Stimulated activated CD4-positive, alpha-beta T cell treated with anti-CD3 and anti-CD28 coated beads, TNF-alpha, amount 100 ng/mL, for 24 hours (primary cell): ENCODE results near the gene PTPRN2.

Experiments used
- DNase-seq, 3 experiments: peaks; one replicate each; pipeline ENCODE4 v3.0.0-alpha.2; 2020; ENCODE audit warnings: low read depth in 3 of 3

Gene PTPRN2

GRCh38 chr7:157646551-157646950 lies 941.1 kb downstream of the PTPRN2 start:
- no peak for DNase-seq

DNA sequence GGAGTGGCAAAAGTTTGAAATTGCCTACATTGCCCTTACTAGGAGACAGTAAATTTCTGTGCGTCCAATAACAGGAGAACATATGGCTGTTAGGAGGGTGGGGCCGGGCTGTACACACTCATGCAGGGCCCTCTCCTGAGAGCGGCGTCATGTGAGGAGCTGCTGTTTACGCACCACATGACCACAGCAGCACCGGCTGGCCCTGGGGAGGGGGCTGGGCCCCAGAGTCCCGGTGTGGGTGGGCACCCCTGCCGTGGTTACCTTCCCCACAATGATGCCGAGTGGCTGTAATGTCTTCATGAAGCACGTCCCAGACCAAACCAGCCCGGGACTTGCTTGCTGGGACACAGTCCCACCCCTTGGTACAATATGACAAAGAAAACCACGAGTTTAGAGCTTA lies 942.1 kb downstream of the PTPRN2 start:
- DNase-seq = no peak

GRCh38 chr7:157644946-157645345 lies 942.7 kb downstream of the PTPRN2 start:
- no peak for DNase-seq

DNA sequence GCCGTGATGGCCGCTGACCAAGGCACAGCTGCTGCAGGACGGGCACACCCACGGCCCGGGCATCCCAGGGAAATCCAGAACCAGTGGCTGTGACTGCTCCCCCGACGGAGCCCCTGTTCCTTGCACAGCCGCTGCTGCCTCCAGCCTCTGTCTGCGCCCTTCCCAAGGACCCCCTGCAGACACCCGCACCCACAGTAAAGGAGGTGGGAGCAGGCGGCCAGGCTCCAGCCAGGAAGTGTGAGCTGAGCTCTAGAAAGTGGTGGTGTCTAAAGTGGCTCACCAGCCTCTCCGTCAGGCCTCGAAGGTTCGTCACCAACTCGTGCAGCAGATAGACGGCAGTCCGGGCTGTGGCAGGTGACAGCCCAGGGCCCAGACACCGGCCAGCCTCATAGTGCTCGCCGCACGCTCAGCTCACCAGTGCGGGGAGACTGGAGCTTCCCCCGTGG lies 944.1 kb downstream of the PTPRN2 start:
- no peak for DNase-seq

DNA sequence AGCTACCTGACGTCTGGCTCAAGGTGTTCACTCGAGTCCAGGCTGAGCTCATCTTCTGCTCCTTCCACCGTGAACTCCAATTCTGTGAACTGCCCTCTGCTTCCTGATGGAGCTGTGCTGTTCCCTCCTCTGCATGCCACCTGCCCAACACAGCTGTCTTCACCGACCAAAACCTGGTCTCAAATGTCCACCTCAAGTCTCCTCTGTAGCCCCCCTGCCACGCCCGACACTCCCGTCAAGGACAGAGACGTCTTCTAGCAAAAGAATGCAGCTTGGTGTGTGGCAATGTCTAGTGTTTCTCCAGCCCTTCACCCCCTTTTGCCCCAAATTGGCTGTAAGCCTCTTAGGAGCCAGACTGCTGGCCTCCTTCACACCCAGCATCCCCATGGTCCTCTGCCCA lies 945.8 kb downstream of the PTPRN2 start:
- DNase-seq = no peak

DNA sequence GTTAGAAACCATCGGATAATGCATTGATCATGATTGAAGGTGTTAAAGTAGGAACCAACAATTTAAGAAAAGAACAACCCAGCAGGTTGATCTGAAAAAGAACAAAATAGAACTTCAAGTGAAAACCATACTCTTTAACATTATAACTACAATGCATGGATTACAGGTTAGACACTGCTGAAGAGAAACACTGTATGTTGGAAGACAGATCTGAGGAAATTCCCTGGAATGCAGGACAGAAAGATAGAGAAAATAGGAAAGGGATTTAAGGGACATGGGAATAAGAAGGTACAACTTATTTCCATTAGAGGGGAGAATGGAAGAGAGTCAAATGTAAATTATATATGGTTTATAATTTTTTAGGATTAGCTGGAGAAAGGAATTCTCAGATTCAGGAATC lies 947.5 kb downstream of the PTPRN2 start:
- no peak for DNase-seq

GRCh38 chr7:157638563-157638962 lies 949.1 kb downstream of the PTPRN2 start:
- no peak for DNase-seq

- DNase-seq = no peak
These were observed 950.2 kb downstream of the PTPRN2 start for GRCh38 chr7:157637216-157637949.

- no peak for DNase-seq
These were observed 952.0 kb downstream of the PTPRN2 start for GRCh38 chr7:157635669-157636068.

DNA sequence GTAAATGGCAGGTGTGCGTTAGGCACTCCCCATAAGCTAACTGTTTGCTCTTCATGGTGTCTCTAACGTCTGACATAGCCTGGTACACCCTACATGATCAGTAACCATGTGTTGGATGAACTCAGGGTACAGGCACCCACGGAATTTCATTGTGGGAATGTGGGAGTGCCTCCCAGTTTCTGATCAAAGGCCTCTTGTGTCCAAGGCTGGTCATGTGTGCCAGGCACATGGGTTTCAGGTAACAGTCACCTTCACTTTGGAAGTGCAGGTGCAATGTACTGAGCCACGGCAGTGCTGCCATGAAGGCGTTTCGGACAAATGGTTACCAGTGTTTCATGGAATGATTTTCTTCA lies 952.5 kb downstream of the PTPRN2 start:
- DNase-seq = no peak

- DNase-seq = no peak
These were observed 953.0 kb downstream of the PTPRN2 start for GRCh38 chr7:157634401-157635147.

GRCh38 chr7:157633465-157634185 lies 954.0 kb downstream of the PTPRN2 start:
- DNase-seq = no peak

- DNase-seq = no peak
These were observed 957.2 kb downstream of the PTPRN2 start for GRCh38 chr7:157630301-157630853.

DNA sequence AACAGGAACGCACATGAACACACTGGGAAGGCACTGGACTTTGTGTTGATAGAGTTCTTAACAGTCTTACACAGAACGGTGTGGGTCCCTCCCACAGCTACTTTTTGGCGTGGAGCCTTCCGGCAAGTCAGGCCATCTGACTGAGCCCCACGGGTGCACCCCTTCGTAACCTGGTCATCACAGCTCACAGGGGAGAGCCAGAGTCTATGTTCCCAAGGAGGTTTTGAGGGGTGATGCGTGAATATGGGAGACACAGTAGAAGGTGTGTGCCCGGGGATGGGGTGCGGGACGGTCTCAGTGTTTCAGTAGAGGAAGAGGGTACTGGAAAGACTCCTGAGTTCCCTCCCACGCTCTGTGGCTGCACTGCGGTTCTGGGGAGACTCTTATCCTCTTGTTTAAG lies 959.2 kb downstream of the PTPRN2 start:
- no peak for DNase-seq

- DNase-seq = no peak
These were observed 960.0 kb downstream of the PTPRN2 start for GRCh38 chr7:157627646-157628045.

DNA sequence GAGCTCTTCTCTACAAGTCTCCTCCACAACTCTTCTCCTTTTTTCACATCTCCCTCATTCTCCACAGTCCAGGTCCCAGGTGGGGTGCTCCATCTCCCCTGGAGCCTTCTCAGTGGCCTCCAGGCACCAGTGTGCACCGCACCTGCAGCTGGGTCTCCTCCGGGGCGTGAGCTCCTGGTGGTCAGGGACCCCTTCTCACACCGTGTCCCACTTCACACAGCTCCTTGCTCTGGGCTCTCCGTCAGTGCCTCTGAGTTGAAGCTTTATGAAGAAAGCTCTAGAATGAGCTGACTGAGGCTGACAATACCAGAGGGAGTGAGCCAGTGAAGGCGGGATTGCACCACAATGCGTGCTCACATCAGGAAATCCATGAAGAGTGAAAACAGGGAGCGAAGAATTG lies 960.6 kb downstream of the PTPRN2 start:
- DNase-seq = no peak

- DNase-seq = no peak
These were observed 961.5 kb downstream of the PTPRN2 start for GRCh38 chr7:157625973-157626742.

DNA sequence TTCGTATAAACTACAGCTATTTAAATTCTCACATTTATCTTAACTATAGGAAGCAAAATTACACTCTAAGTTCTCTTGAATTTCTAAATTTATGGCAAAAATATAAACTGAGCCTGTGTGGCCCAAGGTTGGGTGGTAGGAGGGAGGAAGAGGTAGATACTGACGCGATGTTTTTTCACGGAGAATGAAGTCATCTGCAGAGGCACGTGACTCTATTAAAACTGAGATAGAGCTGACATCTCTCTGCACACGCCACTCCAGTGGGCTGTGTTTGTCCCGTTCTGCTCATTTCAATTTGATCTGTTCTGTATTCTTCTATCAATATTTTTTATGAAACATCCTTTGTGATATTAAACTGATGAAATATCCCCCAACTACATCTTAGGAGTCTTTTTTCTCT lies 964.1 kb downstream of the PTPRN2 start:
- no peak for DNase-seq

DNA sequence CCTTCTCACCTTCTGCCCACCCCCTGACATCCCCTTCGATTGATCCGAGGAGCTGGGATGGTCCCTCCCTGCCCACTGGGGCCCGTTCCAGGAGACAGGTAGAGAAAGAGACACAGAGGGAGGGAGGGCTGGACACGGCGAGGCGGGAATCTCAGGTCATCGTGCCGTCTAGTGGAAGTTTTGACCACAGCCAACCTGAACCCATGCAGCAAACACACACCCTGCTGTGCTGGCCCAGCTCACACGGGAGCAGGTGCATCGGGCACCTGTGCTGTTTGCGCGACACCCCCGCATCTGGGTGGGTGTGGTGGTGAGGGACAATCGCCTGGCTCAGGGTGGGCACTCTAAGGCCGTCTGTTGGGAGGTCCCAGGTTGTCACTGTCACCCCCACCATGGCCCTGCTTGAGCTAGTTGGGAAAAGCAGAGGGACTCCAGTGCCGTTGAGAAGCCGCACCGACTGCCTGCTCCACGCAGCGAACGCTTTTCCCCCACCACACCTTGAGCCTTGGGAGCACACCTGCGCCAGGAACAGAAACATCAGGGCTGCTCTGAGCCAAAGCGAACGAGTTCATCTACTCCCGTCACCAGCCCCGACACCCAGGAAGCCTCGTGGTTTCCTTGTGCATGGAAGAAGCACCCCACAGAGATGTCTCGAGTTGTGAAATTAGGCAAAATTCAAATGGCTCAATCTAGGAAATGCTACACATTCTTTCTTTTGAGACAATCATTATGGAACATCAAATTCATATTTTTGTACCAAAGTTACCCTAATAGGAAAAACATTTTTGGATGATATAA lies 965.0 kb downstream of the PTPRN2 start:
- DNase-seq = no peak

- DNase-seq = no peak
These were observed 965.6 kb downstream of the PTPRN2 start for GRCh38 chr7:157622000-157622399.

GRCh38 chr7:157621131-157621681 lies 966.4 kb downstream of the PTPRN2 start:
- no peak for DNase-seq
